Mesendoderm (in vitro differentiated cells): ENCODE measurements around the gene CDH11. TPM values are rescaled to one million over a fixed set of nuclear protein-coding genes. Genes with fewer than 3 reads are reported as not detected.

ENCODE experiments used
- DNase-seq: peaks from one replicate; pipeline ENCODE4 v3.0.0; 2013
- H2AK5ac ChIP-seq: 2 replicates; pipeline ENCODE4 v1.6.1; 2013; ENCODE audit warnings: low read length, inconsistent platforms
- H2BK120ac ChIP-seq: 2 replicates; pipeline ENCODE4 v1.6.1; 2013; ENCODE audit warnings: low read depth, mild to moderate bottlenecking, low read length, moderate library complexity, mixed read lengths
- H2BK15ac ChIP-seq: replicated peaks from 2 replicates; pipeline ENCODE4 v1.6.1; 2013; ENCODE audit warnings: low read depth, mild to moderate bottlenecking, moderate library complexity
- H2BK5ac ChIP-seq: 2 replicates; pipeline ENCODE4 v1.6.1; 2013; ENCODE audit warnings: low read length, inconsistent platforms
- H3K18ac ChIP-seq: 2 replicates; pipeline ENCODE4 v1.6.1; 2013; ENCODE audit warnings: mild to moderate bottlenecking, low read length, mixed read lengths
- H3K23ac ChIP-seq: one replicate; pipeline ENCODE4 v1.6.1; 2013; ENCODE audit warnings: low read length
- H3K27ac ChIP-seq: 2 replicates; pipeline ENCODE4 v1.5.1; 2013; ENCODE audit warnings: low read depth, mild to moderate bottlenecking, inconsistent platforms, low read length, moderate library complexity
- H3K27me3 ChIP-seq: 2 replicates; pipeline ENCODE4 v1.6.1; 2013; ENCODE audit warnings: low read length, control low read depth, mild to moderate bottlenecking, inconsistent platforms; ENCODE audit not compliant: insufficient read depth, poor library complexity
- H3K36me3 ChIP-seq: 2 replicates; pipeline ENCODE4 v1.6.1; 2013; ENCODE audit warnings: low read length, inconsistent platforms; ENCODE audit not compliant: control insufficient read depth, insufficient read depth
- H3K4ac ChIP-seq: one replicate; pipeline ENCODE4 v1.6.1; 2013; ENCODE audit warnings: low read depth, mild to moderate bottlenecking, low read length, moderate library complexity
- H3K4me1 ChIP-seq: 2 replicates; pipeline ENCODE4 v1.6.1; 2013; ENCODE audit warnings: low read depth, low read length, inconsistent platforms; ENCODE audit not compliant: control insufficient read depth
- H3K4me2 ChIP-seq: 2 replicates; pipeline ENCODE4 v1.6.1; 2013; ENCODE audit warnings: low read length
- H3K4me3 ChIP-seq: 2 replicates; pipeline ENCODE4 v1.5.1; 2013; ENCODE audit warnings: mild to moderate bottlenecking, low read length
- H3K56ac ChIP-seq: one replicate; pipeline ENCODE4 v1.6.1; 2013; ENCODE audit warnings: low read length
- H3K79me1 ChIP-seq: 2 replicates; pipeline ENCODE4 v1.6.1; 2013; ENCODE audit warnings: low read length, inconsistent platforms
- H3K79me2 ChIP-seq: 2 replicates; pipeline ENCODE4 v1.6.1; 2013; ENCODE audit warnings: mild to moderate bottlenecking, low read length; ENCODE audit not compliant: control insufficient read depth, insufficient read depth
- H3K9ac ChIP-seq: 2 replicates; pipeline ENCODE4 v1.6.1; 2013; ENCODE audit warnings: low read length, inconsistent platforms
- H4K5ac ChIP-seq: one replicate; pipeline ENCODE4 v1.6.1; 2013; ENCODE audit warnings: low read length
- H4K8ac ChIP-seq: one replicate; pipeline ENCODE4 v1.6.1; 2013; ENCODE audit warnings: low read depth, mild to moderate bottlenecking, control low read depth, low read length, moderate library complexity
- WGBS: extraction: QIAGEN DNeasy Blood & Tissue Kit; methylation state at CpG from one replicate; pipeline ENCODE4 v1.1.7; 2013; ENCODE audit warnings: low lambda C conversion rate, missing lambda C conversion rate; ENCODE audit not compliant: insufficient coverage; ENCODE audit errors: extremely low coverage; 5-methylcytosine and 5-hydroxymethylcytosine counted together
- polyA plus RNA-seq, 2 experiments: library from polyadenylated mRNA; stranded (reverse); fragments of 200-250 nt; gene quantifications; one replicate each; pipeline ENCODE4 v1.2.3, GENCODE V29; 2013

Gene CDH11, protein sequence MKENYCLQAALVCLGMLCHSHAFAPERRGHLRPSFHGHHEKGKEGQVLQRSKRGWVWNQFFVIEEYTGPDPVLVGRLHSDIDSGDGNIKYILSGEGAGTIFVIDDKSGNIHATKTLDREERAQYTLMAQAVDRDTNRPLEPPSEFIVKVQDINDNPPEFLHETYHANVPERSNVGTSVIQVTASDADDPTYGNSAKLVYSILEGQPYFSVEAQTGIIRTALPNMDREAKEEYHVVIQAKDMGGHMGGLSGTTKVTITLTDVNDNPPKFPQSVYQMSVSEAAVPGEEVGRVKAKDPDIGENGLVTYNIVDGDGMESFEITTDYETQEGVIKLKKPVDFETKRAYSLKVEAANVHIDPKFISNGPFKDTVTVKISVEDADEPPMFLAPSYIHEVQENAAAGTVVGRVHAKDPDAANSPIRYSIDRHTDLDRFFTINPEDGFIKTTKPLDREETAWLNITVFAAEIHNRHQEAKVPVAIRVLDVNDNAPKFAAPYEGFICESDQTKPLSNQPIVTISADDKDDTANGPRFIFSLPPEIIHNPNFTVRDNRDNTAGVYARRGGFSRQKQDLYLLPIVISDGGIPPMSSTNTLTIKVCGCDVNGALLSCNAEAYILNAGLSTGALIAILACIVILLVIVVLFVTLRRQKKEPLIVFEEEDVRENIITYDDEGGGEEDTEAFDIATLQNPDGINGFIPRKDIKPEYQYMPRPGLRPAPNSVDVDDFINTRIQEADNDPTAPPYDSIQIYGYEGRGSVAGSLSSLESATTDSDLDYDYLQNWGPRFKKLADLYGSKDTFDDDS
- polyA plus RNA-seq (2013, experiment 1 of 2): 9.2 TPM
- polyA plus RNA-seq (2013, experiment 2 of 2): 9.1 TPM

- Histone ChIP-seq H3K79me2 (no peaks in the 10 kb centered on the region), H3K23ac (peak within 1 kb of the TSS; percentile 29), H2AK5ac (no peak within 1 kb of the TSS), H3K79me1 (no peaks in the 10 kb centered on the region), H3K4me1 (no peaks in the 10 kb centered on the region), H3K9ac (peak within 1 kb of the TSS; percentile 73), H4K8ac (no peak within 1 kb of the TSS), H4K5ac (no peak within 1 kb of the TSS), H3K27me3 (peaks cover 8% of the 10 kb centered on the region), H2BK15ac (no peak within 1 kb of the TSS), H3K4me2 (peak within 1 kb of the TSS; percentile 80), H3K56ac (peak within 1 kb of the TSS; percentile 84), H3K27ac (peak within 1 kb of the TSS; percentile 52), H3K4ac (no peak within 1 kb of the TSS), H3K36me3 (no peaks in the 10 kb centered on the region), H2BK120ac (peak within 1 kb of the TSS; percentile 55), H3K4me3 (peak within 1 kb of the TSS; percentile 57), H3K18ac (peak within 1 kb of the TSS; percentile 65), H2BK5ac (peak within 1 kb of the TSS; percentile 17)
- peak; percentile 81 for DNase-seq
- WGBS: no CpG with 5 or more reads among the region's 69 CpGs
Measured at GRCh38 chr16:65121870-65122723, at the start of gene CDH11. TSS of gene CDH11 (minus strand) at chr16:65122063. CDS start at chr16:65004869, 117,194 bp downstream.

- no CpG with 5 or more reads among the region's 3 CpGs for WGBS
- H3K4me3 ChIP-seq: no peak overlapping the region
- H3K18ac ChIP-seq: no peak overlapping the region
- no peak overlapping the region for H3K9ac ChIP-seq
- no peak overlapping the region for H3K4ac ChIP-seq
- H3K56ac ChIP-seq: no peak overlapping the region
- H3K36me3 ChIP-seq: no peaks in the 10 kb centered on the region
- no peak overlapping the region for H2BK120ac ChIP-seq
- H3K27ac ChIP-seq: no peak overlapping the region
- H4K8ac ChIP-seq: no peak overlapping the region
- H4K5ac ChIP-seq: no peak overlapping the region
- H3K79me1 ChIP-seq: no peaks in the 10 kb centered on the region
- no peak overlapping the region for H3K23ac ChIP-seq
- H3K79me2 ChIP-seq: no peaks in the 10 kb centered on the region
- H2BK15ac ChIP-seq: no peak overlapping the region
- no peak overlapping the region for H2BK5ac ChIP-seq
- DNase-seq: peak; percentile 98
- H2AK5ac ChIP-seq: no peak overlapping the region
- H3K4me1 ChIP-seq: peaks cover 10% of the 10 kb centered on the region
- no peaks in the 10 kb centered on the region for H3K27me3 ChIP-seq
- H3K4me2 ChIP-seq: no peak overlapping the region
Measured at GRCh38 chr16:65154321-65154720, 32.5 kb upstream of the CDH11 start.

GRCh38 chr16:65153365-65154105, 31.7 kb upstream of the CDH11 start:
- Histone ChIP-seq H3K79me2 (no peaks in the 10 kb centered on the region), H3K27ac (no peak overlapping the region), H2AK5ac (no peak overlapping the region), H3K4me2 (no peak overlapping the region), H3K4me3 (no peak overlapping the region), H3K9ac (no peak overlapping the region), H3K56ac (no peak overlapping the region), H3K27me3 (no peaks in the 10 kb centered on the region), H3K4me1 (peaks cover 10% of the 10 kb centered on the region), H4K5ac (no peak overlapping the region), H2BK120ac (no peak overlapping the region), H2BK5ac (no peak overlapping the region), H4K8ac (no peak overlapping the region), H3K18ac (no peak overlapping the region), H3K36me3 (no peaks in the 10 kb centered on the region), H2BK15ac (no peak overlapping the region), H3K23ac (no peak overlapping the region), H3K4ac (no peak overlapping the region), H3K79me1 (no peaks in the 10 kb centered on the region)
- no CpG with 5 or more reads among the region's 1 CpG for WGBS
- peak; percentile 83 for DNase-seq

- Histone ChIP-seq H3K79me1 (no peaks in the 10 kb centered on the region), H3K56ac (no peak overlapping the region), H3K9ac (no peak overlapping the region), H2BK120ac (no peak overlapping the region), H4K5ac (no peak overlapping the region), H2AK5ac (no peak overlapping the region), H2BK15ac (no peak overlapping the region), H3K4me1 (peaks cover 4% of the 10 kb centered on the region), H2BK5ac (no peak overlapping the region), H3K23ac (no peak overlapping the region), H3K4me2 (no peak overlapping the region), H3K4me3 (no peak overlapping the region), H3K27ac (no peak overlapping the region), H3K27me3 (no peaks in the 10 kb centered on the region), H3K36me3 (no peaks in the 10 kb centered on the region), H3K4ac (no peak overlapping the region), H4K8ac (no peak overlapping the region), H3K18ac (no peak overlapping the region), H3K79me2 (no peaks in the 10 kb centered on the region)
- DNase-seq: no peak
Measured at GRCh38 chr16:65148804-65149203, 26.9 kb upstream of the CDH11 start.

DNA sequence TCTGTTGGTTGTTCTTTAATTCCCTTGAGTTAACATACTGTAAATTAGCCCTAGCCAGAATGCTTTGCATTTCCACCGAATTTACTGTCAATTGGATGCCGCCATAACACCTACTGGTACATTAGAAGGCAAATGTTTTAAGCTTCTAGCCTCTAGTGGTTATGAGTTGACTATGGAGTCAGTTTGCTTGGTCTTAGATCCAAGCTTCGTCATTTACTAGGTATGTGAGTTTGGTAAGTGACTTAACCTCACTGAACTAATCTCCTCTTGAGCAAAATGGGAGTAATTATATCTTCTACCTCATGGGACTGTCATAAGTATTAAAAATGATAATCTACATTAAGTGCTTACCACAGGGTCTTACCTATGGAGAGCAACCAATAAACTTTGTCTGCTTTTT, 20.4 kb upstream of the CDH11 start:
- Histone ChIP-seq H3K18ac (no peak overlapping the region), H3K27me3 (no peaks in the 10 kb centered on the region), H3K27ac (no peak overlapping the region), H3K36me3 (no peaks in the 10 kb centered on the region), H3K56ac (no peak overlapping the region), H3K79me2 (no peaks in the 10 kb centered on the region), H3K4ac (no peak overlapping the region), H3K4me3 (no peak overlapping the region), H3K9ac (no peak overlapping the region), H4K8ac (no peak overlapping the region), H2AK5ac (no peak overlapping the region), H2BK5ac (no peak overlapping the region), H3K4me1 (no peaks in the 10 kb centered on the region), H3K23ac (no peak overlapping the region), H2BK120ac (no peak overlapping the region), H3K4me2 (no peak overlapping the region), H3K79me1 (no peaks in the 10 kb centered on the region), H2BK15ac (no peak overlapping the region), H4K5ac (no peak overlapping the region)
- no CpG with 5 or more reads among the region's 3 CpGs for WGBS
- DNase-seq: no peak
